Body of pancreas (tissue), 4 donors: ENCODE data around the gene COG2.

Source experiments
- CTCF ChIP-seq, 7 experiments: fragments of 450-650 bp in 4 of 7; fragments of 200-600 bp in 3 of 7; sonication (generic) in 3 of 7; IDR thresholded peaks; one replicate each; pipeline ENCODE4 v1.5.1; 2016 to 2019; ENCODE audit warnings: antibody characterized with exemption in 7 of 7
- POLR2A ChIP-seq, 3 donors: fragments of 450-650 bp; IDR thresholded peaks; one replicate each; pipeline ENCODE4 v1.6.1; 2016; ENCODE audit warnings: antibody characterized with exemption in 3 of 3, mild to moderate bottlenecking in 2 of 3

DNA sequence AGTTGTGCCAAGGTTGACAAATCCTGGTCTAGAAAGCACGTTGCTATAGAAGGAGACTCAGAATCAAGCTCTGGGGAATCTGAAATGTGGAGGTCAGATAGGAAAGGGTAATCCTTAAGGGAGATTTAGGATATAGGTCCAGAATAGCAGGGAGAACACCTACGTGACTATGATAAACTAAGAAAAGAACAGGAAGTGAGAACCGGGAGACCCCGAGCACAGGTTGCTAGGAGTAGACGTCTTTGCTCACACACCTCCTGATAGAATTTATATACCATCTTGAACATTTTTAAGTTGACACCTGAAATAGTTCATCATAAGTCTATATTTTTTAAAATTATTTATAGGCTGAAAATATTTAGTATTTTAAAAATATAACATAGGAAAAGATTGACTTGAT is 7.9 kb upstream of the COG2 start:
- TF ChIP-seq CTCF (IDR thresholded peaks at IDR 0.05) (no peak), POLR2A (IDR thresholded peaks at IDR 0.05) (no peak)
